ENCODE data around the gene TNRC6B. TPM values are rescaled to one million over a fixed set of nuclear protein-coding genes. Genes with fewer than 3 reads are reported as not detected.
A peak's percentile ranks its signal among the peaks of the same experiment; 100 is the strongest.

The TNRC6B gene
- total RNA-seq, 1 experiment from 2014 or later = 58.1 TPM

- no peak overlapping the region for H3K23ac ChIP-seq (ENCODE audit: insufficient read length, low read depth, low read length)
- no peak overlapping the region for H3K4me2 ChIP-seq (ENCODE audit: insufficient read depth, insufficient read length, low read length)
- H3K4me3 Mint-ChIP-seq = peak overlapping the region in 1 of 2 experiments; percentile 50; a peak in 1 of 5 replicates
- H2BK12ac ChIP-seq (ENCODE audit: insufficient read length, low read depth, low read length) = no peak overlapping the region
- H3K36me3 Mint-ChIP-seq (ENCODE audit: insufficient read depth in 1 of 3, low read depth in 3 of 3) = peaks cover 2 to 18% (median 15%) of the 10 kb centered on the region in 3 experiments
- H3K79me1 ChIP-seq (ENCODE audit: insufficient read depth, low read depth, low read length, poor library complexity, severe bottlenecking) = peaks cover 3% of the 10 kb centered on the region
- H4K8ac ChIP-seq (replicated peaks; ENCODE audit: insufficient read length, low read depth, low read length) = no peak overlapping the region
- no peak overlapping the region for H2AFZ ChIP-seq (ENCODE audit: low read length)
- no peak overlapping the region for H3K9ac ChIP-seq (ENCODE audit: extremely low read depth, insufficient read length, low read length)
- TF ChIP-seq CTCF (conservative IDR thresholded peaks at IDR 0.05) = peak; percentile 11; the same call in 1 of the 3 replicates
- no peak overlapping the region for H2AK5ac ChIP-seq (ENCODE audit: insufficient read length, low read length)
- no peak overlapping the region for H4K91ac ChIP-seq (ENCODE audit: insufficient read length, low read depth, low read length)
- H2BK15ac ChIP-seq (ENCODE audit: low read depth, low read length) = no peak overlapping the region
- no peaks in the 10 kb centered on the region for H4K20me1 ChIP-seq (ENCODE audit: control insufficient read depth, insufficient read depth, insufficient read length)
- H3T11ph ChIP-seq (ENCODE audit: low read length) = no peak overlapping the region
- no peak for DNase-seq
- peaks cover 2 to 3% of the 10 kb centered on the region in 2 experiments; a peak in 3 of 5 replicates for H3K9me3 Mint-ChIP-seq
- H3K79me2 ChIP-seq (ENCODE audit: insufficient read depth, low read length) = peaks cover 62% of the 10 kb centered on the region
- H2BK120ac ChIP-seq (ENCODE audit: low read depth, low read length, poor library complexity, severe bottlenecking) = no peak overlapping the region
- peaks cover 8% of the 10 kb centered on the region; the same call in 1 of the 2 replicates for H3K4me1 ChIP-seq (ENCODE audit: insufficient read depth, low read length)
- H2BK5ac ChIP-seq (ENCODE audit: insufficient read length, low read length) = no peak overlapping the region
- H3K14ac ChIP-seq (ENCODE audit: insufficient read depth, low read length) = no peak overlapping the region
- H3K4ac ChIP-seq (ENCODE audit: low read depth, low read length) = no peak overlapping the region
- no CpG with 5 or more reads among the region's 7 CpGs for WGBS (ENCODE audit: extremely low coverage, insufficient read length, low lambda C conversion rate)
- no peak overlapping the region for H2BK20ac ChIP-seq (ENCODE audit: low read depth, low read length, poor library complexity, severe bottlenecking)
- H3K27ac ChIP-seq (ENCODE audit: insufficient read length, low read depth, low read length) = no peak overlapping the region
- H3K27ac Mint-ChIP-seq = peak overlapping the region in 2 of 3 experiments; percentile 87 to 88; a peak in 4 of 7 replicates
- H4K5ac ChIP-seq (ENCODE audit: insufficient read length, low read depth, low read length) = no peak overlapping the region
- H3K27me3 ChIP-seq (ENCODE audit: insufficient read depth, low read length) = no peaks in the 10 kb centered on the region
- H3K4me1 Mint-ChIP-seq = peaks cover 75% of the 10 kb centered on the region in 2 experiments
- no peak overlapping the region for H3K18ac ChIP-seq (ENCODE audit: insufficient read length, low read depth, low read length)
- H3K9me3 ChIP-seq (ENCODE audit: control insufficient read depth, low read depth, low read length) = no peaks in the 10 kb centered on the region
- H3K27me3 Mint-ChIP-seq (ENCODE audit: low read depth) = no peaks in the 10 kb centered on the region
- H3K56ac ChIP-seq (ENCODE audit: insufficient read length, low read depth, low read length) = no peak overlapping the region
- no peaks in the 10 kb centered on the region for H3K23me2 ChIP-seq (ENCODE audit: insufficient read length, low read depth, low read length, poor library complexity, severe bottlenecking)
Measured at GRCh38 chr22:40187389-40187788, 9.7 kb downstream of the TNRC6B start.

Data from H9 (cell line).